Loucy (cell line): ENCODE data around the gene WNT3.

ENCODE experiments used
- H2AFZ ChIP-seq: fragments of 200-600 bp; sonication (generic); 2 replicates; pipeline ENCODE4 v1.6.0; 2016; ENCODE audit warnings: antibody characterized with exemption, mild to moderate bottlenecking, low read length, moderate library complexity
- H3F3A ChIP-seq: fragments of 200-600 bp; 2 replicates; pipeline ENCODE4 v1.6.0; 2016; ENCODE audit warnings: antibody characterized with exemption, low read depth, mild to moderate bottlenecking
- H3K27me3 ChIP-seq: fragments of 200-600 bp; sonication (generic); 2 replicates; pipeline ENCODE4 v1.6.1; 2014; ENCODE audit warnings: low read length, mild to moderate bottlenecking; ENCODE audit not compliant: insufficient read depth, poor library complexity, severe bottlenecking
- H3K36me3 ChIP-seq: fragments of 200-600 bp; sonication (generic); 2 replicates; pipeline ENCODE4 v1.6.1; 2016; ENCODE audit warnings: low read length; ENCODE audit not compliant: insufficient read depth
- H3K4me1 ChIP-seq: fragments of 200-600 bp; sonication (generic); 2 replicates; pipeline ENCODE4 v1.5.1; 2014; ENCODE audit warnings: low read length, mild to moderate bottlenecking; ENCODE audit not compliant: insufficient read depth, poor library complexity, severe bottlenecking
- H3K4me2 ChIP-seq: fragments of 200-600 bp; sonication (generic); 2 replicates; pipeline ENCODE4 v1.6.0; 2014; ENCODE audit warnings: antibody characterized with exemption, low read length, low read depth, mild to moderate bottlenecking; ENCODE audit not compliant: poor library complexity, severe bottlenecking
- H3K4me3 ChIP-seq: fragments of 200-600 bp; sonication (generic); 2 replicates; pipeline ENCODE4 v1.5.1; 2014; ENCODE audit warnings: low read length, mild to moderate bottlenecking, mixed read lengths; ENCODE audit not compliant: poor library complexity, severe bottlenecking
- H3K79me2 ChIP-seq: fragments of 200-600 bp; sonication (generic); 2 replicates; pipeline ENCODE4 v1.6.1; 2014; ENCODE audit warnings: low read length; ENCODE audit not compliant: insufficient read depth
- H3K9ac ChIP-seq: fragments of 200-600 bp; sonication (generic); 2 replicates; pipeline ENCODE4 v1.6.0; 2014; ENCODE audit warnings: mild to moderate bottlenecking, low read depth, low read length, moderate library complexity; ENCODE audit not compliant: poor library complexity, severe bottlenecking
- H3K9me2 ChIP-seq: fragments of 200-600 bp; sonication (generic); replicated peaks from 2 replicates; pipeline ENCODE4 v1.6.1; 2016; ENCODE audit warnings: low read depth, low read length, mixed read lengths
- H3K9me3 ChIP-seq: fragments of 200-600 bp; sonication (generic); 2 replicates; pipeline ENCODE4 v1.6.1; 2014; ENCODE audit warnings: mild to moderate bottlenecking, antibody characterized with exemption, low read length, low read depth; ENCODE audit not compliant: insufficient read depth
- H4K20me1 ChIP-seq: fragments of 200-600 bp; sonication (generic); 2 replicates; pipeline ENCODE4 v1.6.0; 2014; ENCODE audit warnings: antibody characterized with exemption, low read length, mild to moderate bottlenecking; ENCODE audit not compliant: insufficient read depth, poor library complexity, severe bottlenecking
- CTCF ChIP-seq: fragments of 200-600 bp; sonication (generic); conservative IDR thresholded peaks from 2 replicates; pipeline ENCODE4 v1.5.1; 2014; ENCODE audit warnings: mild to moderate bottlenecking, antibody characterized with exemption, low read length
- EZH2phosphoT487 ChIP-seq: fragments of 200-600 bp; IDR thresholded peaks from 2 replicates; pipeline ENCODE4 v1.6.1; 2018; ENCODE audit warnings: antibody characterized with exemption, mild to moderate bottlenecking, moderate library complexity, borderline replicate concordance

Gene WNT3

GRCh38 chr17:46745376-46745775 is 73.1 kb downstream of the WNT3 start:
- Histone ChIP-seq H3K4me2 (no peak overlapping the region), H3K79me2 (no peaks in the 10 kb centered on the region), H3K4me1 (peaks cover 6% of the 10 kb centered on the region), H3K9ac (no peak overlapping the region), H3K4me3 (no peak overlapping the region), H3F3A (no peaks in the 10 kb centered on the region), H3K36me3 (no peaks in the 10 kb centered on the region; the same call in 1 of the 2 replicates), H4K20me1 (no peaks in the 10 kb centered on the region), H2AFZ (no peak overlapping the region), H3K9me3 (no peaks in the 10 kb centered on the region), H3K9me2 (no peaks in the 10 kb centered on the region), H3K27me3 (no peaks in the 10 kb centered on the region)
- TF ChIP-seq CTCF: no peak
- no peak for TF ChIP-seq EZH2phosphoT487

GRCh38 chr17:46744441-46744840 is 74.1 kb downstream of the WNT3 start:
- Histone ChIP-seq H3K9me2 (no peaks in the 10 kb centered on the region), H2AFZ (no peak overlapping the region), H3K9ac (no peak overlapping the region), H3K4me1 (peaks cover 6% of the 10 kb centered on the region), H3K36me3 (no peaks in the 10 kb centered on the region; the same call in 1 of the 2 replicates), H3K4me2 (no peak overlapping the region), H3F3A (no peaks in the 10 kb centered on the region), H3K79me2 (no peaks in the 10 kb centered on the region), H4K20me1 (no peaks in the 10 kb centered on the region), H3K27me3 (no peaks in the 10 kb centered on the region), H3K9me3 (no peaks in the 10 kb centered on the region), H3K4me3 (no peak overlapping the region)
- TF ChIP-seq CTCF (no peak), EZH2phosphoT487 (no peak)

- Histone ChIP-seq H3F3A (no peaks in the 10 kb centered on the region), H2AFZ (no peak overlapping the region), H3K4me3 (no peak overlapping the region), H3K36me3 (no peaks in the 10 kb centered on the region), H3K79me2 (no peaks in the 10 kb centered on the region), H3K9me2 (no peaks in the 10 kb centered on the region), H3K27me3 (no peaks in the 10 kb centered on the region), H3K9me3 (no peaks in the 10 kb centered on the region), H3K4me2 (no peak overlapping the region), H3K4me1 (peaks cover 6% of the 10 kb centered on the region), H3K9ac (no peak overlapping the region), H4K20me1 (no peaks in the 10 kb centered on the region)
- TF ChIP-seq CTCF (no peak), EZH2phosphoT487 (no peak)
Observed at GRCh38 chr17:46742565-46743270, 75.8 kb downstream of the WNT3 start.
